ENCODE measurements around the gene FSIP1.

- TF ChIP-seq CTCF (IDR thresholded peaks at IDR 0.05), result no peak
- no peak for TF ChIP-seq POLR2AphosphoS5 (IDR thresholded peaks at IDR 0.05)
Observed at GRCh38 chr15:39787479-39787878, 4.8 kb upstream of the FSIP1 start.
